Karpas-422 (cell line): ENCODE measurements around the gene DEXI. TPM values are rescaled to one million over a fixed set of nuclear protein-coding genes. Genes with fewer than 3 reads are reported as not detected.
A peak's percentile ranks its signal among the peaks of the same experiment; 100 is the strongest.

Source experiments
- DNase-seq: peaks from one replicate; pipeline ENCODE4 v3.0.0-alpha.2; 2015
- H2AFZ ChIP-seq: fragments of 200-600 bp; sonication (generic); 2 replicates; pipeline ENCODE4 v1.6.1; 2014; ENCODE audit warnings: antibody characterized with exemption, low read length, mixed read lengths
- H3K27ac ChIP-seq: fragments of 200-600 bp; sonication (generic); 2 replicates; pipeline ENCODE4 v1.5.1; 2014; ENCODE audit warnings: mild to moderate bottlenecking, low read length, moderate library complexity
- H3K27me3 ChIP-seq: fragments of 200-600 bp; sonication (generic); 2 replicates; pipeline ENCODE4 v1.6.1; 2014; ENCODE audit warnings: low read length, mixed read lengths
- H3K36me3 ChIP-seq: fragments of 200-600 bp; sonication (generic); 2 replicates; pipeline ENCODE4 v1.6.1; 2014; ENCODE audit warnings: low read length, mixed read lengths; ENCODE audit not compliant: insufficient read depth
- H3K4me1 ChIP-seq: fragments of 200-600 bp; sonication (generic); 2 replicates; pipeline ENCODE4 v1.6.1; 2014; ENCODE audit warnings: mild to moderate bottlenecking, low read length, mixed read lengths
- H3K4me2 ChIP-seq: fragments of 200-600 bp; sonication (generic); 2 replicates; pipeline ENCODE4 v1.6.1; 2014; ENCODE audit warnings: low read length, low read depth, mild to moderate bottlenecking; ENCODE audit not compliant: poor library complexity, severe bottlenecking
- H3K4me3 ChIP-seq: fragments of 200-600 bp; sonication (generic); 2 replicates; pipeline ENCODE4 v1.5.1; 2014; ENCODE audit warnings: mild to moderate bottlenecking, antibody characterized with exemption, low read length, mixed read lengths
- H3K79me2 ChIP-seq: fragments of 200-600 bp; sonication (generic); 2 replicates; pipeline ENCODE4 v1.6.1; 2014; ENCODE audit warnings: mild to moderate bottlenecking, low read length, mixed read lengths
- H3K9ac ChIP-seq: fragments of 200-600 bp; sonication (generic); 2 replicates; pipeline ENCODE4 v1.6.0; 2014; ENCODE audit warnings: low read length
- H3K9me2 ChIP-seq: fragments of 200-600 bp; sonication (generic), shearing (Covaris generic); replicated peaks from 2 replicates; pipeline ENCODE4 v1.6.0; 2014; ENCODE audit warnings: mild to moderate bottlenecking, low read length, moderate library complexity; ENCODE audit not compliant: insufficient read depth
- H3K9me3 ChIP-seq: fragments of 300-700, 200-600 bp; sonication (generic); 2 replicates; pipeline ENCODE4 v1.6.1; 2014; ENCODE audit warnings: low read length, mixed read lengths
- H4K20me1 ChIP-seq: fragments of 200-600 bp; sonication (generic); 2 replicates; pipeline ENCODE4 v1.6.1; 2014; ENCODE audit warnings: mild to moderate bottlenecking, antibody characterized with exemption, low read length, low read depth; ENCODE audit not compliant: insufficient read depth
- total RNA-seq: library from RNA; depleted of rRNA; stranded (reverse); fragments of >200 nt; shearing (Covaris generic); gene quantifications from 2 replicates; pipeline ENCODE4 v1.2.3, GENCODE V29; 2014; ENCODE audit warnings: low replicate concordance; rRNA removed

The DEXI gene
- 40.7 and 59.7 TPM in 2 replicates for total RNA-seq

GRCh38 chr16:10942352-10943063, at the start of gene DEXI:
TSS of gene DEXI (minus strand) at chr16:10942468. CDS start at chr16:10942005, 463 bp downstream.
- Histone ChIP-seq H3K9ac (peak within 1 kb of the TSS; percentile 96), H3K36me3 (peaks cover 12% of the 10 kb centered on the region; the same call in 1 of the 2 replicates)

DNA sequence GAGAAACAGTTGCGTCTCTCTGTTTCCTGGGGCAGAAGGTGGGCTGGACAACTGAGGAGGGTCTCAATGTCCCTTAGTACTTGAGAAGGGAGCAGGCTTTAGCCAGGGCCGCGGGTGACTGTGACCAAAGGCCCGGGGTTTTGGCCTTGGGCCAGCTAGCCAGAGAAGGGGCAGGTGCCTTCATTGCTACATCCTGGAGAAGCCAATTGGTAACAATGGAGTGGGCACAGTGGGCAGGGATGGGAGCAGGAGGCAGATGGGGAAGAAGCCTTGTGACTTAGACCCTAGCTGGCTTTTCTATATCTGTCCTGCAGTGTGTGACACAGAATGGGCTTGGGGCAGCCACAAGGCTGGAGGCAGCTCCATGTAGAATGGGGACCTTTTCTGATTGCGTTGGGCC, 48.1 kb upstream of the DEXI start:
- 0 out of 2 replicates have a peak, but pooled peaks cover 6% of the 10 kb centered on the region for H3K79me2 ChIP-seq
- no peak overlapping the region for H2AFZ ChIP-seq
- DNase-seq, result no peak
- H4K20me1 ChIP-seq, result no peaks in the 10 kb centered on the region
- H3K27me3 ChIP-seq, result no peaks in the 10 kb centered on the region
- no peak overlapping the region for H3K27ac ChIP-seq
- H3K36me3 ChIP-seq, result no peaks in the 10 kb centered on the region
- no peak overlapping the region for H3K4me2 ChIP-seq
- H3K9me2 ChIP-seq, result no peaks in the 10 kb centered on the region
- no peaks in the 10 kb centered on the region for H3K9me3 ChIP-seq
- H3K9ac ChIP-seq, result no peak overlapping the region
- H3K4me3 ChIP-seq, result no peak overlapping the region
- H3K4me1 ChIP-seq, result peaks cover 13% of the 10 kb centered on the region

More at GRCh38 chr16:10942352-10943063, at the start of gene DEXI:
- no peaks in the 10 kb centered on the region for H3K27me3 ChIP-seq
- H3K4me2 ChIP-seq, result peak within 1 kb of the TSS; percentile 100
- peak; percentile 97 for DNase-seq
- no peaks in the 10 kb centered on the region for H3K9me2 ChIP-seq
- peak within 1 kb of the TSS; percentile 55; the same call in 1 of the 2 replicates for H2AFZ ChIP-seq
- no peaks in the 10 kb centered on the region for H3K9me3 ChIP-seq
- H3K4me1 ChIP-seq, result peaks cover 64% of the 10 kb centered on the region
- H3K27ac ChIP-seq, result peak within 1 kb of the TSS; percentile 91
- peak within 1 kb of the TSS; percentile 98 for H3K4me3 ChIP-seq
- peaks cover 30% of the 10 kb centered on the region for H4K20me1 ChIP-seq
- H3K79me2 ChIP-seq, result peaks cover 48% of the 10 kb centered on the region

- H2AFZ ChIP-seq, result no peak overlapping the region
- DNase-seq, result no peak
- H3K27ac ChIP-seq, result no peak overlapping the region
- H3K9me2 ChIP-seq, result no peaks in the 10 kb centered on the region
- no peaks in the 10 kb centered on the region for H4K20me1 ChIP-seq
- H3K9ac ChIP-seq, result no peak overlapping the region
- no peaks in the 10 kb centered on the region for H3K9me3 ChIP-seq
- no peak overlapping the region for H3K4me2 ChIP-seq
- H3K27me3 ChIP-seq, result no peaks in the 10 kb centered on the region
- H3K36me3 ChIP-seq, result no peaks in the 10 kb centered on the region
- H3K4me1 ChIP-seq, result peaks cover 18% of the 10 kb centered on the region
- 0 out of 2 replicates have a peak, but pooled peaks cover 6% of the 10 kb centered on the region for H3K79me2 ChIP-seq
- no peak overlapping the region for H3K4me3 ChIP-seq
Observed at GRCh38 chr16:10989559-10989958, 47.3 kb upstream of the DEXI start.

- H3K4me3 ChIP-seq, result no peak overlapping the region
- no peak overlapping the region for H3K9ac ChIP-seq
- H3K27me3 ChIP-seq, result no peaks in the 10 kb centered on the region
- H3K9me2 ChIP-seq, result no peaks in the 10 kb centered on the region
- no peak overlapping the region for H2AFZ ChIP-seq
- peaks cover 25% of the 10 kb centered on the region for H3K4me1 ChIP-seq
- no peaks in the 10 kb centered on the region for H3K36me3 ChIP-seq
- DNase-seq, result no peak
- 0 out of 2 replicates have a peak, but pooled peaks cover 6% of the 10 kb centered on the region for H3K79me2 ChIP-seq
- no peak overlapping the region for H3K4me2 ChIP-seq
- no peak overlapping the region for H3K27ac ChIP-seq
- H3K9me3 ChIP-seq, result no peaks in the 10 kb centered on the region
- no peaks in the 10 kb centered on the region for H4K20me1 ChIP-seq
Observed at GRCh38 chr16:10988879-10989278, 46.6 kb upstream of the DEXI start.

DNA sequence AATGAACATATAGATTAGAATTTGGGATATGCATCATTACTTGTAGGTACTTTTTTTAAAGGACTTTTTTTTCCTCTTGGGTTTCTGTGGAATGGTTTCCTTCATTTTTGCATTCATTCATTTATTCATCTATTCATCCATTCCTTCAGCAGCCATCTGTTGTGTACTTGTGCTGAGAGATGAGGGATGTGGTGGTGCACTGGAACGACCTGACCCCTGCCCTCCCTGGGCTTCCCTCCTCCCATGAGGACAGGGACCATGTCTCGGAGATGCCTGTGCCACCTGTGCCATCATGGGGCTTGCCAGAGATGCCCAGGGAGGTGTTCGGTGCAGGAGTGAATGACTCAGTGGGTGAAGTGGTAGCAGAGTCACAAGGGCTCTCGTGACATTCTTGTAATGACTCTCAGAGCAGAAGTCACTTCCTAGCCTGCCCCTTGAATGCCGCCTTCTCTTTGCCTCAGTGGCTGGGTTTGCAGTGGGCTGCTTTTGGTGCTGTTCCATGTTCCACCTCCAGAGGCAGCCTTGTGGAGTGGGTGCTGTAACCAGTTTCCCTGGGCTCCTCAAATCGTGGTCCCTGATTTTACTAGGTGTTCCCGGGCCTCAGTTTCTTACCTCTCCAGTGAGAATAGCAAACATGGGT, 46.0 kb upstream of the DEXI start:
- peak; percentile 63 for DNase-seq
- Histone ChIP-seq H3K79me2 (0 out of 2 replicates have a peak, but pooled peaks cover 6% of the 10 kb centered on the region), H4K20me1 (no peaks in the 10 kb centered on the region), H3K27ac (no peak overlapping the region), H3K36me3 (no peaks in the 10 kb centered on the region), H2AFZ (no peak overlapping the region), H3K27me3 (no peaks in the 10 kb centered on the region), H3K4me2 (no peak overlapping the region), H3K4me1 (peaks cover 31% of the 10 kb centered on the region), H3K9me2 (no peaks in the 10 kb centered on the region), H3K4me3 (no peak overlapping the region), H3K9ac (no peak overlapping the region), H3K9me3 (no peaks in the 10 kb centered on the region)

DNA sequence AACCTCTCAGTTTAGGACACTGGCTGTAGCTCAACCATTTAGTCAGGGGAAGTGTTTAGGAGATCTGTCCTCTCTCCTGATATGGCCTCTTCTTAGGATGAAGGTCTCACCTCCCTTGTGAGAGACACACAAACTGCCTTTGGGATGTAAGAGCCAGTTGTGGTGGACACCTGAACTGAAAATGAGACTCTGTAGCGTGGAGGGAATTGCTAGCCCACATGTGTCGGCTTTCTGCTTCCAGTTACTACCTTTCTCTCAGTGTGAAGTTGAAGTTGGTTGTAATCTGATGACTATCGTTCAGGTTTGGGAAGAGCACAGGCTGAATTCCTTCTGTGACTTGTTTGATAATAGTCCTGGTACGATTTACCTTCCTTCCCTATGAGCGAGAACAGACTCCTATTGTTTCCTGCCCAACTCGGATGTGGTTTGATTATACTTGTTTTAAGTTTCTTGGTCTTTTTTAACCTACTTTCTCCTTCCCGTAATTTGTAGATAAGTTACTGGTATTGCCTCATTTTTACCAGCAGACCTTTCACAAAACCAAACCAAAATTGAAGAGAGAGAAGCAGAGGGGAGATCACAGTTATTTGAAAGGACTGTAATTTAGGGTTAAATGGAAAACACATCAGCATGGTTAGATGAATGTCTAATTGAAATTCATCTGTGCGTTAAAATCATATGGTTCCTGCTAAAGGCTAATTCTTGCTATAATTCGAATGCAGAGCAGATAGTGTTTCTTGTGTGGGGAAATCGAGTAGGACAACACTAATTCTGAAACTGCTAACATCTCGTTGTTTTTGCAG, 45.3 kb upstream of the DEXI start:
- Histone ChIP-seq H3K36me3 (no peaks in the 10 kb centered on the region), H3K9me2 (no peaks in the 10 kb centered on the region), H4K20me1 (no peaks in the 10 kb centered on the region), H2AFZ (no peak overlapping the region), H3K4me3 (no peak overlapping the region), H3K4me2 (no peak overlapping the region), H3K4me1 (peaks cover 38% of the 10 kb centered on the region), H3K9me3 (no peaks in the 10 kb centered on the region), H3K27ac (no peak overlapping the region), H3K9ac (no peak overlapping the region), H3K79me2 (0 out of 2 replicates have a peak, but pooled peaks cover 6% of the 10 kb centered on the region), H3K27me3 (no peaks in the 10 kb centered on the region)
- DNase-seq, result no peak

DNA sequence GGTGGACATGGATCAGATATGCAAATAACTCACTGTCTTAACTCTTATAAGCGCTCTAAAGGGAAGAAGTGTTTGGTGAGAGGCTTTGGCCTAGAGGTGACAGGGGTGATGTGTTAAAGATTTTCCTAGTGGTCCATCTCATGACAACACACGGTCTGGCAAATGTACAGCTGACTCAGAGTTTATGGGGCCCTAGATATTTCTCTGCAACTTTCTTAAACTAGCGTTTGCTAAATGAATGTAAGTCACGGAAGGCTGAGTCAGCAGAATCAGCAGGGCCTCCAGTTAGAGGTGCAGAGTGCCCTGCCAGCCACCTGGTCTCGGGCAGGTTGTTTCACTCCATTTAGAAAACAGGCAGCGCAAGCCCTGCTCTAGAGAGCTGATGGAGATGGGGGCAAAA, 42.2 kb upstream of the DEXI start:
- H3K9ac ChIP-seq, result no peak overlapping the region
- H3K4me2 ChIP-seq, result no peak overlapping the region
- no peak for DNase-seq
- H3K9me3 ChIP-seq, result no peaks in the 10 kb centered on the region
- H2AFZ ChIP-seq, result no peak overlapping the region
- H3K79me2 ChIP-seq, result no peaks in the 10 kb centered on the region
- H4K20me1 ChIP-seq, result no peaks in the 10 kb centered on the region
- no peaks in the 10 kb centered on the region for H3K27me3 ChIP-seq
- H3K36me3 ChIP-seq, result no peaks in the 10 kb centered on the region
- H3K9me2 ChIP-seq, result no peaks in the 10 kb centered on the region
- peak overlapping the region; percentile 99 for H3K27ac ChIP-seq
- H3K4me3 ChIP-seq, result no peak overlapping the region
- H3K4me1 ChIP-seq, result peaks cover 69% of the 10 kb centered on the region

GRCh38 chr16:10983159-10983558, 40.9 kb upstream of the DEXI start:
- Histone ChIP-seq H3K27ac (peak overlapping the region; percentile 99), H3K9me2 (no peaks in the 10 kb centered on the region), H3K9ac (peak overlapping the region; percentile 77), H3K36me3 (no peaks in the 10 kb centered on the region), H3K79me2 (no peaks in the 10 kb centered on the region), H4K20me1 (no peaks in the 10 kb centered on the region), H3K4me2 (peak overlapping the region; percentile 92), H3K9me3 (no peaks in the 10 kb centered on the region), H3K4me1 (peaks cover 71% of the 10 kb centered on the region), H2AFZ (peak overlapping the region; percentile 44), H3K4me3 (peak overlapping the region; percentile 68), H3K27me3 (no peaks in the 10 kb centered on the region)
- DNase-seq, result peak; percentile 75
